Activated naive CD4-positive, alpha-beta T cell treated with anti-CD3 and anti-CD28 coated beads, Interleukin-2, amount 10 ng/mL, durations not matched to agents 5 hours and 36 hours (primary cell): Measurements from ENCODE around the gene RGPD3. TPM values are rescaled to one million over a fixed set of nuclear protein-coding genes. Genes with fewer than 3 reads are reported as not detected.

ENCODE experiments used
- total RNA-seq, 2 experiments: library from RNA; stranded (reverse); gene quantifications; one replicate each; pipeline ENCODE4 v1.2.3, GENCODE V29; 2021

RGPD3 gene
- total RNA-seq: under 1 TPM; 0.13 to 0.19 TPM

GRCh38 chr2:106468107-106468506 lies at the start of gene RGPD3:
Gene RGPD3, minus strand, starts transcription at chr2:106468413. Its CDS starts 125 bp downstream, at chr2:106468288.

GRCh38 chr2:106486551-106487385 lies 18.6 kb upstream of the RGPD3 start, which contains the start of gene CD8B2:
Gene CD8B2, plus strand, starts transcription at chr2:106487364. Its CDS starts 63 bp downstream, at chr2:106487427.

Other genes starting within 250 kb of the RGPD3 start
- gene CD8B2, start 19.0 kb upstream of the RGPD3 start, total RNA-seq: under 1 TPM; 0.05 to 0.08 TPM